HepG2 (cell line): ENCODE data around the gene ATP6V0D1. TPM values are rescaled to one million over a fixed set of nuclear protein-coding genes. Genes with fewer than 3 reads are reported as not detected.

ENCODE experiments used
- FOXO1 ChIP-seq: sonication (generic); formaldehyde crosslinking; IDR thresholded peaks from 2 replicates; pipeline ENCODE4 v1.4.0; 2020; ENCODE audit warnings: missing genetic modification reagents
- HIVEP1 ChIP-seq: sonication (generic); formaldehyde crosslinking; IDR thresholded peaks from 2 replicates; pipeline ENCODE4 v1.4.0; 2020; ENCODE audit warnings: mild to moderate bottlenecking, missing genetic modification reagents
- MBNL3 ChIP-seq: fragments of 250-450 bp; sonication (Bioruptor Pico); conservative IDR thresholded peaks from 2 replicates; pipeline ENCODE4 v1.8.0; 2022; ENCODE audit warnings: mild to moderate bottlenecking, inconsistent platforms
- MYNN ChIP-seq: sonication (generic); formaldehyde crosslinking; IDR thresholded peaks from 2 replicates; pipeline ENCODE4 v1.4.0; 2020; ENCODE audit warnings: mild to moderate bottlenecking, low read depth, missing genetic modification reagents
- NKX3-1 ChIP-seq: sonication (generic); formaldehyde crosslinking; IDR thresholded peaks from 2 replicates; pipeline ENCODE4 v1.5.0; 2020; ENCODE audit warnings: missing genetic modification reagents
- ZFP41 ChIP-seq: sonication (generic); formaldehyde crosslinking; IDR thresholded peaks from 2 replicates; pipeline ENCODE4 v1.4.0; 2020; ENCODE audit warnings: mild to moderate bottlenecking, missing genetic modification reagents, borderline replicate concordance
- ZFP82 ChIP-seq: sonication (generic); formaldehyde crosslinking; IDR thresholded peaks from 2 replicates; pipeline ENCODE4 v1.5.1; 2020; ENCODE audit warnings: mild to moderate bottlenecking, missing genetic modification reagents, borderline replicate concordance
- ZNF20 ChIP-seq: sonication (generic); formaldehyde crosslinking; IDR thresholded peaks from 2 replicates; pipeline ENCODE4 v1.4.0; 2020; ENCODE audit warnings: mild to moderate bottlenecking, moderate library complexity, missing genetic modification reagents
- ZNF253 ChIP-seq: sonication (generic); formaldehyde crosslinking; IDR thresholded peaks from 2 replicates; pipeline ENCODE4 v1.8.0; 2022; ENCODE audit warnings: mild to moderate bottlenecking, missing genetic modification reagents, borderline replicate concordance
- ZNF263 ChIP-seq: sonication (generic); formaldehyde crosslinking; IDR thresholded peaks from 2 replicates; pipeline ENCODE4 v1.4.0; 2020; ENCODE audit warnings: missing genetic modification reagents
- ZNF44 ChIP-seq: sonication (generic); formaldehyde crosslinking; IDR thresholded peaks from 2 replicates; pipeline ENCODE4 v1.5.1; 2020; ENCODE audit warnings: mild to moderate bottlenecking, missing genetic modification reagents
- ZNF501 ChIP-seq: sonication (generic); formaldehyde crosslinking; IDR thresholded peaks from 2 replicates; pipeline ENCODE4 v1.5.1; 2020; ENCODE audit warnings: mild to moderate bottlenecking, moderate library complexity, missing genetic modification reagents
- ZNF816 ChIP-seq: sonication (generic); formaldehyde crosslinking; IDR thresholded peaks from 2 replicates; pipeline ENCODE4 v1.8.0; 2022; ENCODE audit warnings: missing genetic modification reagents, mild to moderate bottlenecking, borderline replicate concordance
- polyA plus RNA-seq, 8 experiments: library from polyadenylated mRNA; depleted of rRNA in 3 of 8; stranded (reverse) in 7 of 8; unstranded in 1 of 8; fragments of >200 nt; fragmentation: Illumina TruSeq in 4 of 8; extraction: Trizol in 4 of 8; gene quantifications; 2 replicates each; pipeline versions ENCODE4 v1.2.1 to v1.2.3, GENCODE V29; 2011 to 2016; ENCODE audit warnings: low read depth in 4 of 8, missing spikeins in 1 of 8, mixed read lengths in 1 of 8; ENCODE audit not compliant: insufficient read depth in 1 of 8
- total RNA-seq, 5 experiments: library from RNA; depleted of rRNA; stranded (reverse); fragments of >200 nt; fragmentation: Illumina TruSeq; extraction: Trizol; gene quantifications; 2 replicates each; pipeline ENCODE4 v1.2.3, GENCODE V29; 2016; ENCODE audit warnings: low read depth in 1 of 5
- TF ChIP-seq, protein P1 (sequence below): sonication (generic); formaldehyde crosslinking; IDR thresholded peaks from 2 replicates; pipeline ENCODE4 v1.4.0; 2020; ENCODE audit warnings: missing genetic modification reagents, borderline replicate concordance
- TF ChIP-seq, protein P2 (sequence below): sonication (generic); formaldehyde crosslinking; IDR thresholded peaks from 2 replicates; pipeline ENCODE4 v1.4.0; 2020; ENCODE audit warnings: missing genetic modification reagents
- TF ChIP-seq, protein P3 (sequence below): sonication (generic); formaldehyde crosslinking; IDR thresholded peaks from 2 replicates; pipeline ENCODE4 v1.5.1; 2020; ENCODE audit warnings: mild to moderate bottlenecking, missing genetic modification reagents, borderline replicate concordance
- TF ChIP-seq, protein P4 (sequence below): sonication (generic); formaldehyde crosslinking; IDR thresholded peaks from 2 replicates; pipeline ENCODE4 v1.4.0; 2020; ENCODE audit warnings: missing genetic modification reagents
- TF ChIP-seq, protein P5 (sequence below): sonication (generic); formaldehyde crosslinking; IDR thresholded peaks from 2 replicates; pipeline ENCODE4 v1.5.0; 2020; ENCODE audit warnings: missing genetic modification reagents
- TF ChIP-seq, protein P6 (sequence below): sonication (generic); formaldehyde crosslinking; IDR thresholded peaks from 2 replicates; pipeline ENCODE4 v1.4.0; 2020; ENCODE audit warnings: missing genetic modification reagents

Gene ATP6V0D1
- total and polyA plus RNA-seq, 2 of the 13 experiments (the other 11 are each of a cell fraction or from before 2014, with no cell fraction given): 51.1 to 61.3 TPM

DNA sequence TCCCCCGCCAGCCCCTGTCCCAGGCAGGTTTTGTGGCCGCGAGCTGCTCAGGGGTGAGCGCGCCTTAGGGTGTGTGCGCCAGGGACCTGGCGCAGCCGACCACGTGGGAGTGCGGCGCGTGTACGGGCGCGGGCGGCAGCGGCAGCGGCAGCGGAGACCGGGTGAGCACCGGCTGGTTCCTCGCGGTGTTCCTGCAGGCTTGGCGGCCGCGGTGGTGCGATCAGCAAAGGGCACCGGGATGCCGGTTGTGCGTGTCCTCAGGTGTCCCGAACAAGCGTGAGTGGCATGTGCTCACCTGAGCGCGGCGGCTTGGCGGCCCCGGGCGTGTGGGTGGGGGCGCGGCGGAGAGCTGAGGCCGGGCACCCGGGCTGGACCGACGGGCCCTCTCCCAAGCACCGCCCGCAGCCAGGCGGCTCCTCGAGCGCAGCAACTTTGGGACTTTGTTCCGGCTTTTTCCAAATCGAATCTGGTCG lies 50.4 kb downstream of the ATP6V0D1 start (continued):
- TF ChIP-seq, protein P1, sequence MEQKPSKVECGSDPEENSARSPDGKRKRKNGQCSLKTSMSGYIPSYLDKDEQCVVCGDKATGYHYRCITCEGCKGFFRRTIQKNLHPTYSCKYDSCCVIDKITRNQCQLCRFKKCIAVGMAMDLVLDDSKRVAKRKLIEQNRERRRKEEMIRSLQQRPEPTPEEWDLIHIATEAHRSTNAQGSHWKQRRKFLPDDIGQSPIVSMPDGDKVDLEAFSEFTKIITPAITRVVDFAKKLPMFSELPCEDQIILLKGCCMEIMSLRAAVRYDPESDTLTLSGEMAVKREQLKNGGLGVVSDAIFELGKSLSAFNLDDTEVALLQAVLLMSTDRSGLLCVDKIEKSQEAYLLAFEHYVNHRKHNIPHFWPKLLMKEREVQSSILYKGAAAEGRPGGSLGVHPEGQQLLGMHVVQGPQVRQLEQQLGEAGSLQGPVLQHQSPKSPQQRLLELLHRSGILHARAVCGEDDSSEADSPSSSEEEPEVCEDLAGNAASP (CRISPR knock-in tag): 0 out of 2 replicates have a peak, but pooled peaks have one; percentile 7
- TF ChIP-seq HIVEP1 (CRISPR knock-in tag): peak; percentile 76
- TF ChIP-seq, protein P2, sequence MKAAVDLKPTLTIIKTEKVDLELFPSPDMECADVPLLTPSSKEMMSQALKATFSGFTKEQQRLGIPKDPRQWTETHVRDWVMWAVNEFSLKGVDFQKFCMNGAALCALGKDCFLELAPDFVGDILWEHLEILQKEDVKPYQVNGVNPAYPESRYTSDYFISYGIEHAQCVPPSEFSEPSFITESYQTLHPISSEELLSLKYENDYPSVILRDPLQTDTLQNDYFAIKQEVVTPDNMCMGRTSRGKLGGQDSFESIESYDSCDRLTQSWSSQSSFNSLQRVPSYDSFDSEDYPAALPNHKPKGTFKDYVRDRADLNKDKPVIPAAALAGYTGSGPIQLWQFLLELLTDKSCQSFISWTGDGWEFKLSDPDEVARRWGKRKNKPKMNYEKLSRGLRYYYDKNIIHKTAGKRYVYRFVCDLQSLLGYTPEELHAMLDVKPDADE (CRISPR knock-in tag): no peak
- TF ChIP-seq NKX3-1: no peak; the same call in 1 of the 2 replicates
- TF ChIP-seq, protein P3, sequence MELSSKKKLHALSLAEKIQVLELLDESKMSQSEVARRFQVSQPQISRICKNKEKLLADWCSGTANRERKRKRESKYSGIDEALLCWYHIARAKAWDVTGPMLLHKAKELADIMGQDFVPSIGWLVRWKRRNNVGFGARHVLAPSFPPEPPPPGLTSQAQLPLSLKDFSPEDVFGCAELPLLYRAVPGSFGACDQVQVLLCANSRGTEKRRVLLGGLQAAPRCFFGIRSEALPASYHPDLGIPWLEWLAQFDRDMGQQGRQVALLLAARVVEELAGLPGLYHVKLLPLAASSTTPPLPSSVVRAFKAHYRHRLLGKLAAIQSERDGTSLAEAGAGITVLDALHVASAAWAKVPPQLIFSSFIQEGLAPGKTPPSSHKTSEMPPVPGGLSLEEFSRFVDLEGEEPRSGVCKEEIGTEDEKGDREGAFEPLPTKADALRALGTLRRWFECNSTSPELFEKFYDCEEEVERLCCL (CRISPR knock-in tag): no peak
- TF ChIP-seq ZNF44 (CRISPR knock-in tag): peak; percentile 90; the same call in 1 of the 2 replicates
- TF ChIP-seq, protein P4, sequence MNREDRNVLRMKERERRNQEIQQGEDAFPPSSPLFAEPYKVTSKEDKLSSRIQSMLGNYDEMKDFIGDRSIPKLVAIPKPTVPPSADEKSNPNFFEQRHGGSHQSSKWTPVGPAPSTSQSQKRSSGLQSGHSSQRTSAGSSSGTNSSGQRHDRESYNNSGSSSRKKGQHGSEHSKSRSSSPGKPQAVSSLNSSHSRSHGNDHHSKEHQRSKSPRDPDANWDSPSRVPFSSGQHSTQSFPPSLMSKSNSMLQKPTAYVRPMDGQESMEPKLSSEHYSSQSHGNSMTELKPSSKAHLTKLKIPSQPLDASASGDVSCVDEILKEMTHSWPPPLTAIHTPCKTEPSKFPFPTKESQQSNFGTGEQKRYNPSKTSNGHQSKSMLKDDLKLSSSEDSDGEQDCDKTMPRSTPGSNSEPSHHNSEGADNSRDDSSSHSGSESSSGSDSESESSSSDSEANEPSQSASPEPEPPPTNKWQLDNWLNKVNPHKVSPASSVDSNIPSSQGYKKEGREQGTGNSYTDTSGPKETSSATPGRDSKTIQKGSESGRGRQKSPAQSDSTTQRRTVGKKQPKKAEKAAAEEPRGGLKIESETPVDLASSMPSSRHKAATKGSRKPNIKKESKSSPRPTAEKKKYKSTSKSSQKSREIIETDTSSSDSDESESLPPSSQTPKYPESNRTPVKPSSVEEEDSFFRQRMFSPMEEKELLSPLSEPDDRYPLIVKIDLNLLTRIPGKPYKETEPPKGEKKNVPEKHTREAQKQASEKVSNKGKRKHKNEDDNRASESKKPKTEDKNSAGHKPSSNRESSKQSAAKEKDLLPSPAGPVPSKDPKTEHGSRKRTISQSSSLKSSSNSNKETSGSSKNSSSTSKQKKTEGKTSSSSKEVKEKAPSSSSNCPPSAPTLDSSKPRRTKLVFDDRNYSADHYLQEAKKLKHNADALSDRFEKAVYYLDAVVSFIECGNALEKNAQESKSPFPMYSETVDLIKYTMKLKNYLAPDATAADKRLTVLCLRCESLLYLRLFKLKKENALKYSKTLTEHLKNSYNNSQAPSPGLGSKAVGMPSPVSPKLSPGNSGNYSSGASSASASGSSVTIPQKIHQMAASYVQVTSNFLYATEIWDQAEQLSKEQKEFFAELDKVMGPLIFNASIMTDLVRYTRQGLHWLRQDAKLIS (CRISPR knock-in tag): no peak
- no peak; the same call in 1 of the 2 replicates for TF ChIP-seq MYNN (CRISPR knock-in tag)
- peak; percentile 65; the same call in 1 of the 2 replicates for TF ChIP-seq ZNF816 (CRISPR knock-in tag)
- no peak for TF ChIP-seq ZNF253
- TF ChIP-seq, protein P5, sequence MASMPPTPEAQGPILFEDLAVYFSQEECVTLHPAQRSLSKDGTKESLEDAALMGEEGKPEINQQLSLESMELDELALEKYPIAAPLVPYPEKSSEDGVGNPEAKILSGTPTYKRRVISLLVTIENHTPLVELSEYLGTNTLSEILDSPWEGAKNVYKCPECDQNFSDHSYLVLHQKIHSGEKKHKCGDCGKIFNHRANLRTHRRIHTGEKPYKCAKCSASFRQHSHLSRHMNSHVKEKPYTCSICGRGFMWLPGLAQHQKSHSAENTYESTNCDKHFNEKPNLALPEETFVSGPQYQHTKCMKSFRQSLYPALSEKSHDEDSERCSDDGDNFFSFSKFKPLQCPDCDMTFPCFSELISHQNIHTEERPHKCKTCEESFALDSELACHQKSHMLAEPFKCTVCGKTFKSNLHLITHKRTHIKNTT (CRISPR knock-in tag): no peak
- TF ChIP-seq, protein P6, sequence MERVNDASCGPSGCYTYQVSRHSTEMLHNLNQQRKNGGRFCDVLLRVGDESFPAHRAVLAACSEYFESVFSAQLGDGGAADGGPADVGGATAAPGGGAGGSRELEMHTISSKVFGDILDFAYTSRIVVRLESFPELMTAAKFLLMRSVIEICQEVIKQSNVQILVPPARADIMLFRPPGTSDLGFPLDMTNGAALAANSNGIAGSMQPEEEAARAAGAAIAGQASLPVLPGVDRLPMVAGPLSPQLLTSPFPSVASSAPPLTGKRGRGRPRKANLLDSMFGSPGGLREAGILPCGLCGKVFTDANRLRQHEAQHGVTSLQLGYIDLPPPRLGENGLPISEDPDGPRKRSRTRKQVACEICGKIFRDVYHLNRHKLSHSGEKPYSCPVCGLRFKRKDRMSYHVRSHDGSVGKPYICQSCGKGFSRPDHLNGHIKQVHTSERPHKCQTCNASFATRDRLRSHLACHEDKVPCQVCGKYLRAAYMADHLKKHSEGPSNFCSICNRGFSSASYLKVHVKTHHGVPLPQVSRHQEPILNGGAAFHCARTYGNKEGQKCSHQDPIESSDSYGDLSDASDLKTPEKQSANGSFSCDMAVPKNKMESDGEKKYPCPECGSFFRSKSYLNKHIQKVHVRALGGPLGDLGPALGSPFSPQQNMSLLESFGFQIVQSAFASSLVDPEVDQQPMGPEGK (CRISPR knock-in tag): no peak; the same call in 1 of the 2 replicates
- TF ChIP-seq FOXO1 (CRISPR knock-in tag): no peak
- TF ChIP-seq ZNF20 (CRISPR knock-in tag): no peak
- no peak; the same call in 1 of the 2 replicates for TF ChIP-seq ZFP41 (CRISPR knock-in tag)
- TF ChIP-seq ZFP82: peak; percentile 94; the same call in 1 of the 2 replicates
- TF ChIP-seq ZNF263 (CRISPR knock-in tag): peak; percentile 59
- peak; percentile 82 for TF ChIP-seq ZNF501
- TF ChIP-seq MBNL3 (CRISPR knock-in tag): no peak
